AG10803 (cell line): ENCODE results near the gene PRLR.

ENCODE experiments used
- DNase-seq: peaks from one replicate; pipeline ENCODE4 v3.0.0; 2010; ENCODE audit warnings: low read depth
- H3K4me3 ChIP-seq: 2 replicates; pipeline ENCODE4 v1.5.1; 2011; ENCODE audit warnings: mild to moderate bottlenecking, low read length, control low read depth
- CTCF ChIP-seq: conservative IDR thresholded peaks from 2 replicates; pipeline ENCODE4 v1.5.1; 2011; ENCODE audit warnings: mild to moderate bottlenecking, low read length, control low read depth, inconsistent platforms

Gene PRLR

DNA sequence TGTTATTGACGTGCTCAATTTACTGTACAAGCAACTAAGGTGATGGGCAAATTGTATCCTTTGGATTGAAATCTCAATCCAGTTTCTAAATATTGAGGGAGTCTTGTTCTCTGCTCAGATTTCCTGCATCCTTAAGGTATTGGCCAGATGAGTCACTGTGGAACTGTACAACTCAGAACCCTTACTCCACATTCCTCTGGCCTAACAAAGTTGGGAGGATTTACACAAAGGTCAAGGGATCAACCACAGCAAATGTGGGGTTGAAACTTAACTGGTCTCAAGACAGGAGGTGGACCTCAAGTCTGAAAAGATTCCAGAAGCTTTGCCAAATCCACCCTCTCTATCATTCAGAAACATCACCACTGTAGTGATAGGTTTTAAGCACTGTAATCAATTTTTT, 101.0 kb downstream of the PRLR start:
- no peak overlapping the region for H3K4me3 ChIP-seq
- no peak for TF ChIP-seq CTCF
- peak; percentile 93 for DNase-seq

- DNase-seq, result no peak
- no peak overlapping the region for H3K4me3 ChIP-seq
- no peak for TF ChIP-seq CTCF
These were observed 103.3 kb downstream of the PRLR start for GRCh38 chr5:35127006-35127405.

- no peak overlapping the region for H3K4me3 ChIP-seq
- no peak for DNase-seq
- no peak for TF ChIP-seq CTCF
These were observed 104.5 kb downstream of the PRLR start for GRCh38 chr5:35125746-35126145.

DNA sequence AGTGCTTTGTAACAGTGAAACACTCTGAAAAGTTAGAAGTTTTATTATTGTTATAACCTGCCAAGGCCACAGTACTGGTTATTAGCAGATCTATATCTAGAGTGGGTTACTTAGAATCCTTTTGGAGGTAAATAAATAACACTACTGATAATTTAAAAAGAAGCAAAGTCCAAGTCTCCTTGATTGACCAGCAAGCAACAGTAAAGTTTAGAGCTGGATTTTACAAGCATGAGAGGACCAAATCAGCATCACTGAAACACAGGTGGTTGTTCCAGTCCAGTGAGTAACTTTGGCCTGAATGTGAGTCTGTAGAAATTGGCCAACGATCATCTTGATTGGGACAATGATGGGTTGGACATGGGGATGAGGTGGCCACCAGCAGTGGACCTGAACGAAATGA, 105.4 kb downstream of the PRLR start:
- no peak overlapping the region for H3K4me3 ChIP-seq

DNA sequence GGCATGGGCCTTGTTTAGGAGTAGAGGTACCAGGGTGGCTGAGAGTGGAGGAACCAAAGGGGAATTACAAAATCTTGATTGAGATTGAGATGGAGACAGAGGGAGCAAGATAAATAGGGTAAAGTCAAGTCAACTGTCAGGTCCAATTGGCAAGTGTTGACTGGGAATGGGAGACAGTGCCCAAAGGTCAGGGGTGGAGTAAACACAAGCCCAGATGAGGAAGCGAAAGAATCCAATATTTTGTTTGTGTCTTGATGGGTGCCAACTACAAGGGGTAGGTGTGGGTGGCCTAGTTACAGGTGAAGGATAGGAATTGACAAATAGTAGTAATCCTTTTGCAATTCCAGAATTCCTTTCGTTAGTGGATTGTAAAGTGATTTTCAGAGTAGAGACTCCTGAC, 107.5 kb downstream of the PRLR start:
- no peak overlapping the region for H3K4me3 ChIP-seq
- DNase-seq, result no peak
- TF ChIP-seq CTCF, result no peak

More for the DNA sequence above, 105.4 kb downstream of the PRLR start:
- no peak for DNase-seq
- no peak for TF ChIP-seq CTCF

DNA sequence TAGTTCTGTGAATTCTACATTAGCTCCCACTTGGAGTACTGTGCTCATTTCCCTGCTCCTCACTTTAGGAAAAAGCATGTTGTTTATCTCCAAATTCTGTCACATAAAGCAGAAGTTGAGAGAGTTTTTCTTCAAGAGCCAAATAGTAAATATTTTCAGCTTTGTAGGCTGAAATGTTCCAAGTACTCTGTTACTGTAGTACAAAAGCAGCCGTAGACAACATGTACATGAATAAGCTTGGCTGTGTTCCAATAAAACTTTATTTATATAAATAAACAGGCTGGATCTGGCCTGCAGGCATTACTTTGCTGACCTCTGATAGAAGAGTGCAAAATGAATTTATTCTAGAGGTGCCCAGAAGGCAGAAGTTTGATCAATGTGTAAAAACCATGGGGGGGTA, 109.6 kb downstream of the PRLR start:
- no peak overlapping the region for H3K4me3 ChIP-seq
- no peak for DNase-seq
- no peak for TF ChIP-seq CTCF

GRCh38 chr5:35117967-35118366, 112.3 kb downstream of the PRLR start:
- DNase-seq, result peak; percentile 77
- no peak for TF ChIP-seq CTCF
- no peak overlapping the region for H3K4me3 ChIP-seq
